ENCODE data around the gene SOX9.

DNA sequence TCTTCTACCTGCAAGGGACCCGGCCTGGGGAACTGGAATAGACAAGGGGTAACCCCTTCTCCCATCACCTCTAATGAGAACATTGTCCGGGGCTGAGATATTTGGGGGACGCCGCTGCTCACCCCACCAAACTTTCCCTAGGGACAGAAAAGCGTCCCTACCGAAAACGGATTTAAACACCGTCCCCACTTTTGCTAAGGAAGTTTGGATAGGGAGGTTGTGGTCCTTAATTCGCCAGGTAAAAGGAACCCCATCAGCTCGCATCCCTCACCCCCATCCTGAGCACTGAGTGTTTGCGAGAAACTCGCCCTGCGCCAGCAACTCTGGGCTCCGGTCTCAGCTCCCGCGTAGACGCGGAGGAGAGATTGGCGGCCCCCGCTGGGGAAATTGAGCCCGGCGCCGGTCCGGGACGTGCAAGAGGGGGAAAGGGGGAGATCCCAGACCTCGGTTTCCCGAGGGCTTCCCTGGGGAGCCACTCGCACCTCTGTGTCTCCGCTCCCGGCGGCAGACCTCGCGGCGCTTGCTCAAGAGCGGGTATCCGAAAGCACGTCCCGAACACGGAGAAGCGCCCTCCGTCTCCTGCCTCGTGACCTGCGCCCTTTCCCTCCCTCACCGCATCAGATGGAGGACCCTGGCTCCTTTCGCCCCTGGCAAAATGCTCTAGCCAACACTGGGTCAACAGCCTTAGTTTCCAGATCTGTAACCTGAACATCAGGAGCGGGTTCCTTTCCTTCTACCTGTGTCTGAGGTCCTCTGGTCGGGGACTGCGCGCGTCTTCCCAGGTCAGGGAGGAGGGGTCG lies 3.1 kb upstream of the SOX9 start:
- TF ChIP-seq, protein P1, sequence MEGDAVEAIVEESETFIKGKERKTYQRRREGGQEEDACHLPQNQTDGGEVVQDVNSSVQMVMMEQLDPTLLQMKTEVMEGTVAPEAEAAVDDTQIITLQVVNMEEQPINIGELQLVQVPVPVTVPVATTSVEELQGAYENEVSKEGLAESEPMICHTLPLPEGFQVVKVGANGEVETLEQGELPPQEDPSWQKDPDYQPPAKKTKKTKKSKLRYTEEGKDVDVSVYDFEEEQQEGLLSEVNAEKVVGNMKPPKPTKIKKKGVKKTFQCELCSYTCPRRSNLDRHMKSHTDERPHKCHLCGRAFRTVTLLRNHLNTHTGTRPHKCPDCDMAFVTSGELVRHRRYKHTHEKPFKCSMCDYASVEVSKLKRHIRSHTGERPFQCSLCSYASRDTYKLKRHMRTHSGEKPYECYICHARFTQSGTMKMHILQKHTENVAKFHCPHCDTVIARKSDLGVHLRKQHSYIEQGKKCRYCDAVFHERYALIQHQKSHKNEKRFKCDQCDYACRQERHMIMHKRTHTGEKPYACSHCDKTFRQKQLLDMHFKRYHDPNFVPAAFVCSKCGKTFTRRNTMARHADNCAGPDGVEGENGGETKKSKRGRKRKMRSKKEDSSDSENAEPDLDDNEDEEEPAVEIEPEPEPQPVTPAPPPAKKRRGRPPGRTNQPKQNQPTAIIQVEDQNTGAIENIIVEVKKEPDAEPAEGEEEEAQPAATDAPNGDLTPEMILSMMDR (conservative IDR thresholded peaks at IDR 0.05 in 1 of 2, IDR thresholded peaks at IDR 0.05 in 1 of 2; ENCODE audit: extremely low read depth in 1 of 2, insufficient read depth in 1 of 2, low read depth in 1 of 2, low read length in 2 of 2) = no peak
- TF ChIP-seq EZH2 (IDR thresholded peaks at IDR 0.05; ENCODE audit: borderline replicate concordance, low read length) = no peak
